BJ (cell line): ENCODE data around the gene CAPNS2. TPM values are rescaled to one million over a fixed set of nuclear protein-coding genes. Genes with fewer than 3 reads are reported as not detected.

Source experiments
- CTCF ChIA-PET: fragments of 350-600 bp; formaldehyde crosslinking; extraction: SDS; loops from one replicate; lab custom pipeline; 2021; ENCODE audit warnings: antibody characterized with exemption, inconsistent platforms; lab: Yijun Ruan, JAX
- POLR2A ChIA-PET: fragments of 300-600 bp; sonication (Branson Sonifier 250); formaldehyde crosslinking; extraction: SDS; loops from one replicate; lab custom pipeline; 2021; ENCODE audit warnings: antibody characterized with exemption; lab: Charles Lee
- DNase-seq: peaks from one replicate; pipeline ENCODE4 v3.0.0-alpha.2; 2011; ENCODE audit warnings: low read depth
- H3K27me3 ChIP-seq: 2 replicates; pipeline ENCODE4 v1.6.0; 2011; ENCODE audit warnings: low read length; ENCODE audit not compliant: control insufficient read depth, insufficient read depth
- H3K36me3 ChIP-seq: 2 replicates; pipeline ENCODE4 v1.5.1; 2011; ENCODE audit warnings: low read length; ENCODE audit not compliant: control insufficient read depth, insufficient read depth
- H3K4me3 ChIP-seq: 2 replicates; pipeline ENCODE4 v1.5.1; 2011; ENCODE audit warnings: low read depth, mild to moderate bottlenecking, control low read depth, low read length
- polyA plus RNA-seq: library from polyadenylated mRNA; depleted of rRNA; stranded (reverse); fragments of >200 nt; gene quantifications from 2 replicates; pipeline ENCODE4 v1.2.3, GENCODE V29; 2011
- TF ChIP-seq, protein P1 (sequence below): IDR thresholded peaks from 2 replicates; pipeline ENCODE4 v1.5.1; 2011; ENCODE audit warnings: low read depth, mild to moderate bottlenecking, control low read depth, inconsistent platforms, low read length, moderate library complexity; ENCODE audit not compliant: insufficient read depth

Gene CAPNS2
- polyA plus RNA-seq, 1 experiment = not detected

DNA sequence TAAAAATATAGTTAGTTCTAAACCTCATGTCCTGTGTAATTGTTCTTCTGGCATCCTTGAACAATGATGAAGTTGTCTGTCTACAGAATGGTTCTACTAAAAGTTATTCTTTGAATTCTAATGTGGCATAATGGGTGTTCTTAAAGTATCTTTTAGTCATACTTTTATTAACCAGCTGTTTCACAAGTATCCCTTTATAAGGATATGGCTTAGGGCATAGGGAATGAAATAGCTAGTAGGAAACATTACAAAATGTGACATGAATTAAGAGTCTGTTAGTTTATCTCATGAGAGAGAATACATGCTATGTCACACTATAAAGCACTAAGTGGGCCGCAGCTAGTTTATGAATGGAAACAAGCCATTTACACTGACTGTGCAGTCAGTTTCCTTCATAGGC, 26.3 kb upstream of the CAPNS2 start:
- H3K4me3 ChIP-seq = no peak overlapping the region
- DNase-seq = no peak
- ChIA-PET CTCF (interaction anchor here (1.0 to 2.6 kb wide), 3 partner anchors 70 to 164 kb away, joined by 3 to 35 read pairs (median 3); no protein-coding TSS in a partner anchor), POLR2A (no interaction called here)
- TF ChIP-seq, protein P1, sequence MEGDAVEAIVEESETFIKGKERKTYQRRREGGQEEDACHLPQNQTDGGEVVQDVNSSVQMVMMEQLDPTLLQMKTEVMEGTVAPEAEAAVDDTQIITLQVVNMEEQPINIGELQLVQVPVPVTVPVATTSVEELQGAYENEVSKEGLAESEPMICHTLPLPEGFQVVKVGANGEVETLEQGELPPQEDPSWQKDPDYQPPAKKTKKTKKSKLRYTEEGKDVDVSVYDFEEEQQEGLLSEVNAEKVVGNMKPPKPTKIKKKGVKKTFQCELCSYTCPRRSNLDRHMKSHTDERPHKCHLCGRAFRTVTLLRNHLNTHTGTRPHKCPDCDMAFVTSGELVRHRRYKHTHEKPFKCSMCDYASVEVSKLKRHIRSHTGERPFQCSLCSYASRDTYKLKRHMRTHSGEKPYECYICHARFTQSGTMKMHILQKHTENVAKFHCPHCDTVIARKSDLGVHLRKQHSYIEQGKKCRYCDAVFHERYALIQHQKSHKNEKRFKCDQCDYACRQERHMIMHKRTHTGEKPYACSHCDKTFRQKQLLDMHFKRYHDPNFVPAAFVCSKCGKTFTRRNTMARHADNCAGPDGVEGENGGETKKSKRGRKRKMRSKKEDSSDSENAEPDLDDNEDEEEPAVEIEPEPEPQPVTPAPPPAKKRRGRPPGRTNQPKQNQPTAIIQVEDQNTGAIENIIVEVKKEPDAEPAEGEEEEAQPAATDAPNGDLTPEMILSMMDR = no peak
- H3K27me3 ChIP-seq = no peaks in the 10 kb centered on the region
- H3K36me3 ChIP-seq = no peaks in the 10 kb centered on the region; the same call in 1 of the 2 replicates

DNA sequence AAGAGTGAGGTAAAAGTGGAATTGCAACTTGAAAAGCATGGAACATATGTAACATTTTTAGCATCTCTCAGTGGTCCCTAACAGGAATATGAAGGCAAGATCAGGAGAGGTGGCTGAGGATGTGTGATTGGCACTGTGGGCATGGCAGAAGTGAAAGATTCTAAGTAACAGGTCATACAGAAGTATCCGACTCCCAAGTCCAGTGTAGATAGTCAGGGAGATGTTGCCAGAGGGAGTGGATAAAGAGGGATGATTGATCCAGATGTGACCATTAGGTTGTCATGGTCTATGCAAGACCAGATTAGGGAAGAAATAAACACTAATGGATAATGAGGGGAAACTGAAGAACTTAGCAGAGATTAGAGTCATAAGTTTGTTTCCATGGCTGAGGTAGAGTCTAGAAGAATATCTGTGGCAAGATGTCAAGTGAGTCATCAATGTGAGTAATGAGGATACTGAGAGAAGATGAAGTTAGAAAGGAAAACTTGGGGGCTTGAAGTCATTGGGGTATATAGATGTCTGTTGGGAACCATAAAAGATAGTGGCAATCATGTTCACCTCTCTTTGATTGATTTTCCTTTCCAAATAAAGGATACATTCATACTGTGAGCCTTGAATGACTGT, 23.9 kb upstream of the CAPNS2 start:
- no peaks in the 10 kb centered on the region; the same call in 1 of the 2 replicates for H3K36me3 ChIP-seq
- H3K4me3 ChIP-seq = no peak overlapping the region
- TF ChIP-seq, protein P1 = no peak
- no peaks in the 10 kb centered on the region for H3K27me3 ChIP-seq
- POLR2A ChIA-PET = no interaction called here
- CTCF ChIA-PET = interaction anchor here (0.8 to 2.6 kb wide), 3 partner anchors 48 to 163 kb away, joined by 3 to 35 read pairs (median 3); no protein-coding TSS in a partner anchor
- peak; percentile 39 for DNase-seq

DNA sequence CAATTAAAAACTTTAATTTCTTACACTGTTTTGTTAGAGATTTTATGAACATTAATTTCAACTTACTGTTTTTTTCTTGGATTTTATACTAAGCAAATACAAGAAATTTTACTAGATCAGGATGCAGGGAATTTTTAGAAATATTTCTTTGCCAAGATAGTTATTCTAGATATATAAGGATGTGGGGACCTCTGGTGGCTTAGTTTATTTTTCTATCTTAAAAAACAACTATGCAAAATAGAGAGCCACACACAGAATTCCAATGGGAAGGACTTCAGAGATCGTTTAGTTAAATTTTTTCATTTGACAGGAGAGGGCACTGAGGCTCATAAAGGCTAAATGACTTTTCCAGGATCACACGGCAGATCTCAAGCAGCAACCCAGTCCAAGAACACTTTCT, 23.0 kb upstream of the CAPNS2 start:
- ChIA-PET CTCF (interaction anchor here (0.7 to 7.5 kb wide), 11 partner anchors 9 to 160 kb away, joined by 3 to 123 read pairs (median 4); no protein-coding TSS in a partner anchor), POLR2A (no interaction called here)
- no peaks in the 10 kb centered on the region; the same call in 1 of the 2 replicates for H3K36me3 ChIP-seq
- H3K27me3 ChIP-seq = no peaks in the 10 kb centered on the region
- TF ChIP-seq, protein P1 = peak; percentile 29; the same call in 1 of the 2 replicates
- DNase-seq = no peak
- no peak overlapping the region for H3K4me3 ChIP-seq

DNA sequence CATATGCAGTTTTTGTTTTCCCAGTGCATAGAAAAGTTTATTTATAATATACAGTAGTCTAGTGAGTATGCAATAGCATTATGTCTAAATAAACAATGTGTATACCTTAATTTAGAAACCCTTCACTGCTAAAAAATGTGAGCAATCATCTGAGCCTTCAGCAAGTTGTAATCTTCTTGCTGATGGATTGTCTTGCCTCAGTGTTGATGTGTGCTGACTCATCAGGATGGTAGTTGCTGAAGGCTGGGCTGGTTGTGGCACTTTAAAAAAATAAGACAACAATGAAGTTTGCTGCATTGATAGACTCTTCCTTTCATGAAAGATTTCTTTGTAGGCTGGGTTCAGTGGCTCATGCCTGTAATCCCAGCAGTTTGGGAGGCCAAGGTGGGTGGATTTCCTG, 13.9 kb upstream of the CAPNS2 start:
- TF ChIP-seq, protein P1 = no peak
- Histone ChIP-seq H3K36me3 (no peaks in the 10 kb centered on the region), H3K4me3 (no peak overlapping the region), H3K27me3 (no peaks in the 10 kb centered on the region)
- ChIA-PET CTCF (interaction anchor here (1.1 kb wide), 1 partner anchor 83 kb away, joined by 3 read pairs; no protein-coding TSS in a partner anchor), POLR2A (no interaction called here)
- no peak for DNase-seq

DNA sequence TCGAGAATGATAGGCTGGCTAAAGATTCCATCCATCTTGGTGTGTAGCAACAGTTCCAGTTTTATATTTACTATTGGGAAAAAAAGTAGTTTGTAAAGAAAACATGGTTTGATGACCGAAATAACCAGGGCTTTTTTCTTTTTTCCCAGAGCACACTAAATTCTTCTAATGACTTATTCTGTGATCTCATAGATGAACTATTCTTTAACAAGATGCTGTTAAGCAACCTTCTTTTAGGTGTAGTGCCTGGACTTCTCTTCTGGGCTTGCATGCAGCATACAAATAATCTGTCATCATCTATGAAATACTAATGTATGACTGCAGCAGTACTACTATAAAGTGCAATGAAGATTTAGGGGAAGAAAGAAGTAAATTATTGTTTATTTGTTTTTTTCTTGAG, 11.0 kb upstream of the CAPNS2 start:
- peak; percentile 51 for DNase-seq
- Histone ChIP-seq H3K36me3 (no peaks in the 10 kb centered on the region), H3K4me3 (no peak overlapping the region), H3K27me3 (no peaks in the 10 kb centered on the region)
- TF ChIP-seq, protein P1 = no peak
- ChIA-PET CTCF (no interaction called here), POLR2A (no interaction called here)
